Measurements from ENCODE around the gene TFPI. TPM values are rescaled to one million over a fixed set of nuclear protein-coding genes. Genes with fewer than 3 reads are reported as not detected.

TFPI gene
- total RNA-seq, 1 experiment from 2014 or later = 29.1 TPM

GRCh38 chr2:187549951-187550555 lies 4.2 kb downstream of the TFPI start:
- Histone ChIP-seq H3K4me2 (ENCODE audit: low read length) (peak overlapping the region; percentile 29), H3K9ac (ENCODE audit: low read length) (no peak overlapping the region), H3K27ac (ENCODE audit: low read depth, low read length) (no peak overlapping the region), H3K9me3 (ENCODE audit: control insufficient read depth in 1 of 2, insufficient read depth in 1 of 2, low read depth in 1 of 2, low read length in 2 of 2) (no peaks in the 10 kb centered on the region), H3K4me3 (replicated peaks in 1 of 2; ENCODE audit: low read depth in 1 of 2, low read length in 2 of 2) (no peak overlapping the region), H3K9me2 (ENCODE audit: insufficient read depth) (no peaks in the 10 kb centered on the region), H2AFZ (ENCODE audit: low read depth, low read length, poor library complexity, severe bottlenecking) (no peak overlapping the region), H3K36me3 (ENCODE audit: control insufficient read depth in 1 of 2, insufficient read depth in 2 of 2, low read length in 2 of 2) (no peaks in the 10 kb centered on the region), H3K79me2 (ENCODE audit: insufficient read depth, low read length) (peaks cover 16% of the 10 kb centered on the region; the same call in 1 of the 2 replicates), H3K4me1 (ENCODE audit: control insufficient read depth in 1 of 2, insufficient read depth in 2 of 2, low read length in 2 of 2) (peaks cover 43 to 87% of the 10 kb centered on the region in 2 experiments), H4K20me1 (ENCODE audit: insufficient read depth) (no peaks in the 10 kb centered on the region), H3K27me3 (ENCODE audit: insufficient read depth, low read length) (no peaks in the 10 kb centered on the region)
- intact Hi-C loops (cut with micrococcal nuclease) = no loop called here
- ChIA-PET RAD21 (ENCODE audit: low non-redundant PET in 1 of 2, low total read pairs in 2 of 2, uncharacterized antibody in 2 of 2, unreplicated experiment in 2 of 2) (no interaction called here), CTCF (interaction anchor here (2.2 to 4.0 kb wide), 2 partner anchors 31 to 50 kb away, joined by 10 to 27 read pairs; no protein-coding TSS in a partner anchor), POLR2A (no interaction called here)
- no peak for ATAC-seq
- DNase-seq (ENCODE audit: low read depth, low spot score) = no peak
- BruUV-seq (replicated peaks) = no TSS peak
- TF ChIP-seq POLR2A (IDR thresholded peaks at IDR 0.05; ENCODE audit: borderline replicate concordance, extremely low read depth, insufficient read depth, insufficient read length) (no peak), TCF7L2 (IDR thresholded peaks at IDR 0.05; ENCODE audit: borderline replicate concordance, extremely low read depth, insufficient read depth, insufficient read length) (no peak), CBX3 (IDR thresholded peaks at IDR 0.05; ENCODE audit: low read depth) (no peak), EZH2 (IDR thresholded peaks at IDR 0.05) (no peak), YY1 (IDR thresholded peaks at IDR 0.05; ENCODE audit: extremely low read depth, insufficient replicate concordance, low read depth, low read length) (no peak), ZFX (IDR thresholded peaks at IDR 0.05) (no peak), JUND (IDR thresholded peaks at IDR 0.05) (no peak), ATF3 (IDR thresholded peaks at IDR 0.05) (no peak), MAX (IDR thresholded peaks at IDR 0.05) (no peak), ZBTB33 (IDR thresholded peaks at IDR 0.05; ENCODE audit: extremely low read depth, insufficient replicate concordance, low read length) (no peak), SP1 (IDR thresholded peaks at IDR 0.05; ENCODE audit: low read depth) (no peak), CTCF (IDR thresholded peaks at IDR 0.05 in 2 of 3, conservative IDR thresholded peaks at IDR 0.05 in 1 of 3; ENCODE audit: borderline replicate concordance in 1 of 3, insufficient read depth in 1 of 3, low read depth in 2 of 3, low read length in 2 of 3) (no peak), CEBPB (IDR thresholded peaks at IDR 0.05; ENCODE audit: low read depth) (no peak), POLR2AphosphoS5 (IDR thresholded peaks at IDR 0.05; ENCODE audit: low read depth, low read length) (no peak), SRF (IDR thresholded peaks at IDR 0.05; ENCODE audit: low read depth) (no peak), ELF1 (IDR thresholded peaks at IDR 0.05; ENCODE audit: borderline replicate concordance, low read depth) (no peak)
- TF ChIP-seq, protein P1, sequence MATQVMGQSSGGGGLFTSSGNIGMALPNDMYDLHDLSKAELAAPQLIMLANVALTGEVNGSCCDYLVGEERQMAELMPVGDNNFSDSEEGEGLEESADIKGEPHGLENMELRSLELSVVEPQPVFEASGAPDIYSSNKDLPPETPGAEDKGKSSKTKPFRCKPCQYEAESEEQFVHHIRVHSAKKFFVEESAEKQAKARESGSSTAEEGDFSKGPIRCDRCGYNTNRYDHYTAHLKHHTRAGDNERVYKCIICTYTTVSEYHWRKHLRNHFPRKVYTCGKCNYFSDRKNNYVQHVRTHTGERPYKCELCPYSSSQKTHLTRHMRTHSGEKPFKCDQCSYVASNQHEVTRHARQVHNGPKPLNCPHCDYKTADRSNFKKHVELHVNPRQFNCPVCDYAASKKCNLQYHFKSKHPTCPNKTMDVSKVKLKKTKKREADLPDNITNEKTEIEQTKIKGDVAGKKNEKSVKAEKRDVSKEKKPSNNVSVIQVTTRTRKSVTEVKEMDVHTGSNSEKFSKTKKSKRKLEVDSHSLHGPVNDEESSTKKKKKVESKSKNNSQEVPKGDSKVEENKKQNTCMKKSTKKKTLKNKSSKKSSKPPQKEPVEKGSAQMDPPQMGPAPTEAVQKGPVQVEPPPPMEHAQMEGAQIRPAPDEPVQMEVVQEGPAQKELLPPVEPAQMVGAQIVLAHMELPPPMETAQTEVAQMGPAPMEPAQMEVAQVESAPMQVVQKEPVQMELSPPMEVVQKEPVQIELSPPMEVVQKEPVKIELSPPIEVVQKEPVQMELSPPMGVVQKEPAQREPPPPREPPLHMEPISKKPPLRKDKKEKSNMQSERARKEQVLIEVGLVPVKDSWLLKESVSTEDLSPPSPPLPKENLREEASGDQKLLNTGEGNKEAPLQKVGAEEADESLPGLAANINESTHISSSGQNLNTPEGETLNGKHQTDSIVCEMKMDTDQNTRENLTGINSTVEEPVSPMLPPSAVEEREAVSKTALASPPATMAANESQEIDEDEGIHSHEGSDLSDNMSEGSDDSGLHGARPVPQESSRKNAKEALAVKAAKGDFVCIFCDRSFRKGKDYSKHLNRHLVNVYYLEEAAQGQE (IDR thresholded peaks at IDR 0.05; ENCODE audit: low read depth) = no peak

Data from HCT116 (cell line).